GM12873 (cell line): Measurements from ENCODE around the gene PALS2.
A peak's percentile ranks its signal among the peaks of the same experiment; 100 is the strongest.

Experiments
- TF ChIP-seq, protein P1 (sequence below): IDR thresholded peaks from 2 replicates; pipeline ENCODE4 v1.5.1; 2012; ENCODE audit warnings: low read depth, mild to moderate bottlenecking, moderate library complexity, low read length, control low read depth; ENCODE audit not compliant: insufficient read depth; ENCODE audit errors: missing control alignments

The PALS2 gene

DNA sequence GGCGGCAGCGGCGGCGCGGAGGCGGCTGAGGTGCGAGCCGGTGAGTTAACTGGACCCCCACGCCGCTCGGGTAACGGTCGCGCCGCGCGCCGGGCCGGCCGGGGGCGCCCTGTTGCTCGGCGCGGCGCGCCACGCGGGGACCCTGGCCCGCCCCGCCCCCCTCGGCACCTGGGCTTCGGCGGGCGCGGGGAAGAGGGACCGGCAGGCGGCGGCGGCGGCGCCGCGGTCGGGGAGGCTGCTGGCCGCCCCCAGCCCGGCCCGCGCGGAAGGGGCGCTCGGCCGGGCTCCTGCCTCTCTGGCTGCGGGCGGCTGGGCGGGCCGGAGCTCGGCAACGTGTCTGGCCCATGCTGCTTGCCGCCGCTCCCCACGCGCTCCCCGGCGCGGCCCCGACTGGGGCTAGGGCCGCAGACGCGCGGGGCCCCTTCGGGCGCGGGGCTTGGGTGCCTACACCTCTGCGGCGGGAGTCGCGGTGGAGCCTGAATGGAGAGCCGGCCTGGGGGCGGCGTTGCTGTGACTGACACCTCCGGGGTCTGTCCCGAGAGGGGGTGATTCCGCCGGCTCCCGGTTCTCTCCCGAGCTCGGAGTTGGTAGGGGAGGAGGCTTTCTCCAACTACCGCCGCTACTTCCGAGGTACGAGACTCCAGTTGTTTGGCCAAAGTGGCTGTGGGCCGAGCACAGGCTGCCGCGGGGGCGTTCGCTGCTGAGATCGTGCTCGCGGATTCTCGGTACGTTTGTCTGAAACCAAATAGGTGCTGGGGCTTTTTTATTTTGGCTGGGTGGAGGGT is 494 bp downstream of the PALS2 start:
- TF ChIP-seq, protein P1, sequence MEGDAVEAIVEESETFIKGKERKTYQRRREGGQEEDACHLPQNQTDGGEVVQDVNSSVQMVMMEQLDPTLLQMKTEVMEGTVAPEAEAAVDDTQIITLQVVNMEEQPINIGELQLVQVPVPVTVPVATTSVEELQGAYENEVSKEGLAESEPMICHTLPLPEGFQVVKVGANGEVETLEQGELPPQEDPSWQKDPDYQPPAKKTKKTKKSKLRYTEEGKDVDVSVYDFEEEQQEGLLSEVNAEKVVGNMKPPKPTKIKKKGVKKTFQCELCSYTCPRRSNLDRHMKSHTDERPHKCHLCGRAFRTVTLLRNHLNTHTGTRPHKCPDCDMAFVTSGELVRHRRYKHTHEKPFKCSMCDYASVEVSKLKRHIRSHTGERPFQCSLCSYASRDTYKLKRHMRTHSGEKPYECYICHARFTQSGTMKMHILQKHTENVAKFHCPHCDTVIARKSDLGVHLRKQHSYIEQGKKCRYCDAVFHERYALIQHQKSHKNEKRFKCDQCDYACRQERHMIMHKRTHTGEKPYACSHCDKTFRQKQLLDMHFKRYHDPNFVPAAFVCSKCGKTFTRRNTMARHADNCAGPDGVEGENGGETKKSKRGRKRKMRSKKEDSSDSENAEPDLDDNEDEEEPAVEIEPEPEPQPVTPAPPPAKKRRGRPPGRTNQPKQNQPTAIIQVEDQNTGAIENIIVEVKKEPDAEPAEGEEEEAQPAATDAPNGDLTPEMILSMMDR = no peak

DNA sequence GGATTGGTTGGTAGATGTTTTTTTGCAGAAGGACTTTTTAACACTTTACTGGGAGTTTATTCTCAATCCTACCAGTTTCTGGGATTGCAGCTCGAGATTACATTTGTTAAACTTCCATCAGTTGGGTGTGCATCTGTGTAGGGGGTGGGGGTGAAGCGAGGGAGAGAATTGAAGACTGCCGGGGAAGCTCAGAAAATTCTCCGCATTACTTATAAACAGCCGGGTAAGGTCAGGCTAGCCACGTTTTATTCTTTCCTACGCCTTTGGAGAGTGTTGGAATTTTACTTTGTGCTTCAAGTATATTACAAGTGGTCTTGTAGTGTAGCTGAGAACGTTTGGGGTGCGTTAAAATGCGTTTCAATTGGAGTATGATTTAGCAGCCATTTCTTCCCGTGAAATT is 1.1 kb downstream of the PALS2 start:
- TF ChIP-seq, protein P1 = no peak

DNA sequence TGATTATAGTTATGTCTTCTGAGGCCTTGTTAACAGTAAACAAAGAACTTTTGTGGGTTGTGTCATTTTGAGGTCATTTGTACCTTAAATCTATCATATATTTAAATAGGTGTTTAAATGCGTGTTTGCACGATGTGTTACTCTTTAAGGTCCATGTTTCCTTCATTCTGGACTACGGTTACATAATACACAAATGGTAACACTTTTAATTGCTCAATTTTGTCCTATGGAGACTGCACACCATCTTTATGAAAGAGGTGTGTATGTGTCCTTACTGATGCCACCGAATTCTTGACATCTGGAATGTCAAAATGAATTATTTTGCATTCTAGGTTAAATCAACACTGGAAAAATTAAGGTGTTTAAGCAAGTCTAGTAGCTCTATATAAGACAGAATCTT is 1.7 kb downstream of the PALS2 start:
- TF ChIP-seq, protein P1 = no peak

DNA sequence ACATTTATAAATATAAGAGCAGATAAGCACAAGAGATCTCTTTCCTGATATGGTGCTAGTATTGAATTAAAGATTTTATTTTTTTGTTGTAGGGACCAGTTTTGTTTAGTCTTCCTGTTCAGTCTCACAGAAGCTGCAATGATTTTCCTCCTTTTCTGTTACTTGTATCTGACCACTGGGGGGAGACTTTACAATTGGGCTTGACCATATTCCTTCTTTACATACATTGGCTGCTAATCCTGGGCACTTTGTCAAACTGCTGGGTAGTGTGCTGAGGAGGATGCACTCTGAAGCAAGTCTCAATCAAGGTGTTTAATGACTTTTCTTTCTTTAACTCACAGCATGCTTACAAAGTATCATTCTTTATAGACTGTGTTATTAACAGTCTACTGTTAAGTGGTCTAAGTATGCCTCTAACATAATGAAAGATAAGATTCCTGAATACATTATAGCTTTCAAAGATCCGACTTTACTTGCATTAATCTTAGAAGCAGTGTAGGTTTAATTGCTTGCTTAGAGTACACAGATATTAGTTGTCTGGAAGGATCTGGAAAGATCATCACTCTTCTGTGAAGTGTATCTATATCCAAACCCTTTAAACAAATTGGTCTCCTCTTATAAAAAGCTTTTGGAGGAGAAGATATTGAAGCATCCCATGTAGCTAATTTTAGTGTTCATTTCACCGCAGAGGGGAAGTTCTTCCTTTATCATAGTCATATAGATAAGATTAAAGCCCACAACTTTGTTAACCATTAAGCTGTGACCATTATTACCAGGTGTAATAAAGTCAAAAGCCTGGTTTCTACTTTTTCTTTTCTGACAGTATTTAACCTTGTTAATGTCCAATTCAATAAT is 3.1 kb downstream of the PALS2 start:
- TF ChIP-seq, protein P1 = peak; percentile 69

DNA sequence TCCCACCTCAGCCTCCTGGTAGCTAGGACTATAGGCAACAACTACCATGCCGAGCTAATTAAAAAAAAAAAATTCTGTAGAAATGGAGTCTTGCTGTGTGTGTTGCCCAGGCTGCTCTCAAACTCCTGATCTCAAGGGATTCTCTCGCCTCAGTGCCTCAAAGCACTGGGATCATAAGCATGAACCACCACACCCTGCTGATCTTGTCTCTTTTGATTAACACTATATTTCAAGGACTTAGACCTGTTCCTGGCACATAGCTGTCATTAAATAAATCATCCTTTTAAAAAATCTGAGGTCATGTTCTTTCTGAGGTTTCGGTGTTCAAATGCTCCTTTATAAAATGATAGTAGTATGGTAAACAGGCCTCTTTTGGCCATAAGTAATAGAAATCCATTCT is 4.8 kb downstream of the PALS2 start:
- TF ChIP-seq, protein P1 = no peak

DNA sequence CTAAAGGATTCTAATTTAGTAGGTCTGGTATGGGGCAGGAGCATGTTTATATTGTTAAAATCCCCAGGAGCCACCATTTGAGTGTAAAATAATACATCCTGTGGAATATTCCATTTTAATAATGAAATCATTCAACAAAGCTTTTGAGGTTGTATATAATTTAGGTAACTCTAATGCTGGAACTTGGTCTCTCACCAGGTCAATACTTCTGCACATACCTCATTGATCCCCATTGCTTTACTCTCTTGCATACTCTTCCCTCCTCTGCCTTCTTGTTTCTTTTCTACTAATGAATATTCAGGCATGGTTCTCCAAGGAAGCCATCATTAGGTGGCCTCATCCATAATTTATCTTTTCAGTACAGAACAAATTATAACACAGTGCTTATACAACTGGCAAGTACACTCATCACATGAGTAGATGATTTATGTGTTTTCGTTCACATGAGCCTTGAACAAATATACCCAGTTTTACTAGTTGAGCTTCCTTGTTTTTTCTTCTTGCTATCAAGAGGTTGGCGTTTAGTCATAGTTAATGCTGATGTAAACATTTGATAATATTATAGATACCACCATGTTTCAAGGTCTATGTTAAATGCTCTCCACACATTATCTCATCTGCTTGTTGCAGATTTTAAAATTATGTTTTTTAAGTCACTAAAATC is 7.2 kb downstream of the PALS2 start:
- TF ChIP-seq, protein P1 = no peak

DNA sequence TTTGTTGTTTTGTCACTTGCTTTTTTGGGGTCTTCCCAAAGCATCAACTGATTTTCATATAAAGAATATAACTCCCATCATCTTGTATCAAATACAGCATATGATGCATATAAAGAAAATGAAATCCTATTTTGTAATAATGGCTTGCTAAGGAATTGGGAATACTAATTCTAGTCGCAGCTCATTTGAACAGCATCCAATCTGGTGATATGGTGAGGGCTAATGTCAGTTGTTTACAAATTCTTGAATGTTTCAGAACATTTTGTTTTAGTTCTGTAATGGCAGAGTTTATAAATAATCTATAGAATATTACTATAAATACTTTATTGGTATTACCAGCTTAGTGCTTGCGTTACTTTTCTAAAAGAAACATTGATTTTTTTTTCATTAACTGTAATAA is 8.9 kb downstream of the PALS2 start:
- TF ChIP-seq, protein P1 = no peak
